ENCODE data around the gene CCDC178.

DNA sequence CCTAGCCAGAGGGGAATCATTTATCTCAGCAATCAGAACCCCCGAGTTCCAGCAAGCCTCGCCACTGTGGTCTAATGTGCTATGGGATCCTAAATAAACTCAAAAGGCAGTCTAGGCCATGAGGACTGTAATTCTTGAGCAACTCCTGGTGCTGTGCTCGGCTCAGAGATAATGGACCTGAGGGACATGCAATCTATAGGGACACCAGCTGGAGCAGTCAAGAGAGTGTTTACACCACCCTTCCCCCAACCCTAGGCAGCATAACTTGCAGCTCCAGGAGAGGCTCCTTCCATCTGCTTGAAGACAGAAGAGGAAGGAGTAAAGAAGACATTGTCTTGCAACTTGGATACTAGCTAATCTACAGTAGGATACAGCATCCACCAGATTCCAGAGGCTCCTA is 442.2 kb downstream of the CCDC178 start:
- TF ChIP-seq, protein P1, sequence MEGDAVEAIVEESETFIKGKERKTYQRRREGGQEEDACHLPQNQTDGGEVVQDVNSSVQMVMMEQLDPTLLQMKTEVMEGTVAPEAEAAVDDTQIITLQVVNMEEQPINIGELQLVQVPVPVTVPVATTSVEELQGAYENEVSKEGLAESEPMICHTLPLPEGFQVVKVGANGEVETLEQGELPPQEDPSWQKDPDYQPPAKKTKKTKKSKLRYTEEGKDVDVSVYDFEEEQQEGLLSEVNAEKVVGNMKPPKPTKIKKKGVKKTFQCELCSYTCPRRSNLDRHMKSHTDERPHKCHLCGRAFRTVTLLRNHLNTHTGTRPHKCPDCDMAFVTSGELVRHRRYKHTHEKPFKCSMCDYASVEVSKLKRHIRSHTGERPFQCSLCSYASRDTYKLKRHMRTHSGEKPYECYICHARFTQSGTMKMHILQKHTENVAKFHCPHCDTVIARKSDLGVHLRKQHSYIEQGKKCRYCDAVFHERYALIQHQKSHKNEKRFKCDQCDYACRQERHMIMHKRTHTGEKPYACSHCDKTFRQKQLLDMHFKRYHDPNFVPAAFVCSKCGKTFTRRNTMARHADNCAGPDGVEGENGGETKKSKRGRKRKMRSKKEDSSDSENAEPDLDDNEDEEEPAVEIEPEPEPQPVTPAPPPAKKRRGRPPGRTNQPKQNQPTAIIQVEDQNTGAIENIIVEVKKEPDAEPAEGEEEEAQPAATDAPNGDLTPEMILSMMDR (IDR thresholded peaks at IDR 0.05; ENCODE audit: low read depth, low read length, poor library complexity, severe bottlenecking) = no peak
- no peak for TF ChIP-seq EZH2phosphoT487 (IDR thresholded peaks at IDR 0.05; ENCODE audit: borderline replicate concordance, low read length)
